Measurements from ENCODE around the gene TBATA. TPM values are rescaled to one million over a fixed set of nuclear protein-coding genes. Genes with fewer than 3 reads are reported as not detected.
A peak's percentile ranks its signal among the peaks of the same experiment; 100 is the strongest.

The TBATA gene, protein sequence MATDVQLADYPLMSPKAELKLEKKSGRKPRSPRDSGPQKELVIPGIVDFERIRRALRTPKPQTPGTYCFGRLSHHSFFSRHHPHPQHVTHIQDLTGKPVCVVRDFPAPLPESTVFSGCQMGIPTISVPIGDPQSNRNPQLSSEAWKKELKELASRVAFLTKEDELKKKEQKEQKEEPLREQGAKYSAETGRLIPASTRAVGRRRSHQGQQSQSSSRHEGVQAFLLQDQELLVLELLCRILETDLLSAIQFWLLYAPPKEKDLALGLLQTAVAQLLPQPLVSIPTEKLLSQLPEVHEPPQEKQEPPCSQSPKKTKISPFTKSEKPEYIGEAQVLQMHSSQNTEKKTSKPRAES
- total RNA-seq, result not detected

DNA sequence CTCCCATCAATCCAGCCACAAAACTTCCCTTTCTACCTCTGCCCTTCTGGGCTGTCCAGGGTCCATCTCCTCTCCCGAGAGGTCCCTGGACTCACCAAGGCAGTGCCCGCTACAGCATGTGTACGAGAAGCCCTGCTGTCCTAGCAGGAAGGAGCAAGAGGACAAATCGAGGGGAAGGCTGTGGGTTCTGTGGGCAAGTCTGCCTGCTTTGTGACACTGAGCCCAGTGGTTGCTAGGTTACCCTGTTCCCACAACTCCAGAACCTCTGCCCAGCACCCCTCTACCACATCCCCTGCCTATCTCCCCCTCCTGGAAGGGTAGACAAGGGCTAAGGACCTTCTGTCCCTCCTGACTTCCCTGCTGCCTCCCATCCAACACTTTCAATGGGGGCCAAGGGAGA, at the start of gene TBATA:
Gene TBATA (minus strand): TSS at position 188 of the 400 bp plus-strand sequence. CDS start 1,998 bp downstream, outside the sequence.
- DNase-seq, result no peak

DNA sequence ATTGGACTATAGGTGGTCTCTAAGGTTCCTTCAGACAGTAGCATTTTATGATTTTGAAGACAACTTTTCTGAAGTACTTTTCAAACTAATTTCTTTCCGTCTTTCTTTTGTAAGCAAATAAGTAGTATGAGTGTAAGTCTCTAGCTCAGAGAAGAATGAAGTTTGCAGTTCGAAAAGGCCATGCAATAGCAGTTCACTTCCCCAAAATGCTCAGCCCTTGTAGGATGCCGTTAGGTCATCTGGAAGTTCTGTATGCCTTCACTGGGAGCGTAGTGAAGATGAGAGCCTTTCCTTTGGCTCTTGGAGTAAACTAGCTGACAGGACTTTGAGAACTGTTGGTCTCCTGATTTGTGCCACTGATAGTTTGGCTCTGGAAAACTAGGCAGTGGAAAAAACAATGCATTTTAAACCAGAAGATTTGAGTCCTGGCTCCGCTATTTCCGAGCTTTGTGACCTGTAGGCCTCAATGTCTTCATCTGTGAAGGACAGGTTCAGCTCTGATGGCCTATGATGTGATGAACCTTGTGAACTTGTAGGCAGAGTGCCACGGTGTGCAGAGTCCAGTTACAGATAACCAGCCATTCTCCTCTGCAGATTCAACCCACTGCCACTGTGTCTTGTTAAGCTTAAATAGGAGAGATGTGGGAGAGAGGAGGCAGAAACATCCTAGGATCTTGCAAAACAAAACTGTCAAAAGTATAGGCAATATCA, 49.4 kb upstream of the TBATA start:
- DNase-seq, result no peak

DNA sequence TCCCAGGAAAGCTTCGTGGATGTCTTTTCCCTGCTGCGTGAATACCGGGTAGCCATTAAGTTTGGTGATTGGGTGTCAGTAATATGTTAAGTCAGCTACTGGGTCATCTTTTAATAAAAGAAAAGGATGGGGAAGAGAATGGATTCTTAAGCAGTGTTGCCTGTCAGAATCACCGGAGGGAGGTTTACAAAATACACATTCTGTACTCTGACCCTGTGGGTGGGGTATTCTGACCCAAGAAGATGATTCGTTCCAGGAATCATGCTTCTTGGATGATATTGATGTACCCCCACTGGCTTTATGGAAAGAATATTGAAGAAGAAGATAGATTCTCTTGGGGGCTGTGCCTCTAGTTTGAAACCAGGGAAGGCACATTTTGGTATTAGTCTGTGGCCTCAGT, 48.8 kb upstream of the TBATA start:
- DNase-seq, result no peak

DNA sequence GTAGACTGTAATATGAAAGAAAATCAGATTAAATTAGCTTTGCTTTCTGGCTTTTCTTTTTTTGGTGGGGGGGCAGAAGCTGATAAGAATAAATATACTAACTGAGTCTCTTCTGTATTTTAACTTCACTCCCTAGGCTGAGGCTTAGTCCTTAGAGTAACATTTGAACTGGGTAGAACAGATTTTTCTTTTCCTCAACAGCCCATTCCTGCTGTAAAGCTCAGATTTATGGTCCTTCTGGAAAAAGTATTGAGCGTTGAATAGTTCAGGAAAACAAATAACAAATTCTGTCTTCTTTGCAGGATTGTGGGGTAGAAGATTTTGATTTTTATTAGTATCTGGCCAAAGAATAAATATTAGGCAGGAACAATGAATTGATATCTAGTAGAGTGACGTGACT, 48.4 kb upstream of the TBATA start:
- DNase-seq, result no peak

DNA sequence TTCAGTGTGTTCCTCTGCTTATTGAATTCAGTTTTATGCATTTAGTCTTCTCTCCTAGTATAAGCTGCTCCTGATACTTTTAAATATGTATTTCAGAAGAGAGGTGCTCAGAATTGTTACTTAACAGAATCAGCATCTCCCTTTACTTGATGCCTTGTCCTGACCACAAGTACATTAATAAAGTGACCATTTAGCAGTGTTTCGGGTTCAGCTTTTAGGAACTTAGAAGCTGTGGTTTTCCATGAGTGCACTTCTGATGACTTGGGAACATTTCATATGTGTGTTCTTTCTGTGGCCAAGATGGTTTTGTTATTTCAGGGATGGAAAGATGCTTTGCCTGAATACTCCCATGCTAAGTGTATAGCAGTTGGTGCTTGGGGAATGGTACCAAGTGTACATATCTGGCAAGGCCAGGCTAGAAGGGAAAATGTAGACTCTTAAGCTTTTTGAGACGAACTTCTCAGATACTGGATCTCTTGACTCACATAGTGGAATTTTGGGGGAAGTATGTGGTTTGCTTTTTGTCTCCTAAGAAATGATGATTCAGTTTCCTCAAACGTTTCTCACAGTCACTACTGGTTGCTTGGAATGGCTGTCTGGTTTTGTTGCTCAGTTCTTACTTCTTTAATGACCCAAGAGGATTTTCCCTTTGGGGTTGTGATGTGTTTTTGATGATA, 47.8 kb upstream of the TBATA start:
- no peak for DNase-seq

DNA sequence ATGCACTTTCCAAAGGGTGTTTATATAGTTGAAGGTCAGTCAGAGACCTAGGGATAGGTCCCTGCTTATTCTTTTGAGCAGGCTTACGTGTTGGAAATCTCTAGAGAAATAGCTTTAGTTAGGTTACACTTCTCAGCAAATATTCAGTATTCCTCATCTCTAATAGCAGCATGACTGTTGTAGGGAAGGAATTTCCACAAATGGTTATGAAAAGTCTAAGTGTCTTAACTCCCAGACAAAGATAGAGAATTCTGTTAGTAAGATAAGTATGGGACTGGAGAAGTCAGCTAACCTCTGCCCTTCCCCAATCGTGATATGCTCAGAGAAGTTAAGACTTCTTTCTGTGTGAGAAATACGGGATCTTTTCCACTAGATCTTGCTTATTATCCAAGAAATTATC, 47.0 kb upstream of the TBATA start:
- DNase-seq, result no peak

DNA sequence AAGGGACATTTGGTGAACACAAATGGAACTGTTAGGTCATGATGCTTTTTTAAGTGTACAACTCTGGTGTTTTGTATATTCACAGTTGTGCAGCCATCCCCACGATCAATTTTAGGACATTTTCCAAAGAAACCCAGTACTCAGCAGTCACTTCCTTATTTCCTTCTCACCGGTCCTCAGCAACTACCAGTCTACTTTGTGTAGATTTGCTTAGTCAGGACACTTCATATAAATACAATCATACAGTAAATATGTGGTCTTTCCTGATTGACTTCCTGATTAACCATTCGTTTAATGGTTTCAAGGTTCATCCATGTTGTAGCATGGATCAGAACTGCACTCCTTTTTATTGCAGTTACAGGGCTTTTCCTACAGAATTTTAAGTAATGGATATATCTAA, 45.0 kb upstream of the TBATA start:
- DNase-seq, result no peak

DNA sequence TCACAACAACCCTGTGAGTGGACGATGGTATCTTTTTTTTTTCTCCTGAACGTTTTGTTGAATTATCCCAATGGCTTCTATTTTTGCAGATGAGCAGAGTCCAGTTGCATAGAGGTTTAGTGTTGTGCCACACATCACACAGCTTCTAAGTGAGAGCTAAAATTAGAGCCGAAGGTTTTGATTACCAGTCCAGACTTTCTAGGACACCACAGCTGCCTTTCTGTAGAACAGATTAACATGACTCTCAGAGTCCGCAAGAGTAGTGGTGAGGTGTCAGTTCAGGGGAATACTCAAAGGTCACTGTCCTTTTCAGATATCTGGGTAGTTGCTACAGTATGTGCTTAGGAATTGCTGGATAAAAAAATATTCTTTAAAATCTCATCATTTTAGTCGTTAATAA, 44.4 kb upstream of the TBATA start:
- DNase-seq, result no peak

DNA sequence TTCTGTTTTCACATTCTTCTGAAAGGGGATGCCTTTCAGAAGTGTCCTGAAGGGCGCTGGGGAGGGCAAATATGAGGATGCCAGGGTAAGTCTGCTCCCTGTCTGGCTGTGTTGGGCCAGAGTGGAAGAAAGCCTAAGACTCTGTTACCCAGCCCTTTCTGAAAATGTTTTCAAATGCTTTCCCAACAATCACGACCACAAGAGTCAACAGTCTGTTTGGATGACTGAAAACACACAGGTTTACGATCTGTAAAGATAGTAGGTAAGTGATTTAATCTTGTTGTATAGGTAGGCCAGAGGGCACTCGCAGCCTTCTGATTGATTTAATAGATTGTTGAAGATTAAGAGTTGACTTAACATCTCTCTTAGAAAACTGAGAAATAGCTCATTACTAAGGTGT, 43.7 kb upstream of the TBATA start:
- no peak for DNase-seq

DNA sequence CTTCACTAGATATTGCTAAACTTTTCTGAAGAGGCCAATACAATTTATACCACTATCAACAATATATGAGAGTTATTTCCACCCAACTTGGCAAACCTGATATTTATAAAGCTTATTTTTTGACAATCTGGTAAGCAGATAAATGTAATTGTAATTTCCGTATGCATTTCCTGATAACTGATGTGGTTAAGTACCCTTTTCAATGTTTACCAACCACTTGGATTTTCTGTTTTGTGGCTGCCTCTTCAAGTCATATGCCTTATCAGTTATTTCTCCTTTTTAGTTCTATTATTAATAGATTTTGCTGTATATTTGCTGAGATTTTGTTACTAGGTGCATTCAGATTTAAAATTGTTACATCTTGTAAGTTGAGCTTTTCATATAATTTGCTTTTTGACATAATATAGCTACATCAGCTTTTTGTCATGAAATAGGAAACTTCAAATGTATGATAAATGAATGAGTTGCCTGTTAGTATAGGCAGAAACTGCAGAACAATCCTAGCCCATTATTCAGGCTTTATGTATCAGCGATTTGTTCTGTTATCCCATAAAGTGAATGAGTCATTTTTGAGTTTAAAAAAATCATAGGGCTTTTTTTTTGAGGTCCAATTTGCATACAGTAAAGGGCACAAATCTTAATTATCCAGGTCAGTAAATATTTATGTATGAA, 42.0 kb upstream of the TBATA start:
- no peak for DNase-seq

DNA sequence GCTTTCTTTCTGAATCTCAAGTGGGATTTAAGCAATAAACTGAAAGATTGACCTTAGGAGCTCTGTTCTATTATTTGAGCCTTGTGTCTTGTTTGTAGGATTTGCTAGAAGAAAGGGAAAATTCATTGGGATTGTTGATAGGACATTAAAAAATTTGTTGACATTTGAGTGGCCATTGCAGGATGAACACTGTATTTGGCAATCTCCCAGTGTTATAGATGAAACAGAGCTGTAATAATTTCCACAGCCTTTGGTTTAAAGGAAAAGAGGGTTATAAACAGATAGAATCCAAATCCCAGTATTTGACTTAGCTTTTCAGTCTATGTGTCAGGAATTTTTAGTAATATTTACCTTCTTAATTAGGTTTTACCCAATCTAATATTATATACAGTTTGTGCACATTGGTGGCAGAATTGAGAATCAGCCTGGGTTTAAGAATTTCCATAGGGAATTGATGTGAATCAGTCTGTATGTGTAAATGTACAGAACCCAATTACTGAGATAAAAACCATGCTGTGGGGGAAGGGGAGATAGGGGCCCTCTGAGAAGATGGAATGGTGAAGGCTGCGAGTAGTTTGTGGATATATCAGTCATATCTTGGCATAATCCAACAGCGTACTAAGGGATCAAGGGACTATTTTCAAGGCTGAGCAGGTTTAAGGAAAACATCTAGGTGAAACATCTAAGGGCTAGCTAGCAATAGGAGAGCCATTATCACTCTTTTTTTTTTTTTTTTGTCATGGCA, 37.1 kb upstream of the TBATA start:
- DNase-seq, result no peak

DNA sequence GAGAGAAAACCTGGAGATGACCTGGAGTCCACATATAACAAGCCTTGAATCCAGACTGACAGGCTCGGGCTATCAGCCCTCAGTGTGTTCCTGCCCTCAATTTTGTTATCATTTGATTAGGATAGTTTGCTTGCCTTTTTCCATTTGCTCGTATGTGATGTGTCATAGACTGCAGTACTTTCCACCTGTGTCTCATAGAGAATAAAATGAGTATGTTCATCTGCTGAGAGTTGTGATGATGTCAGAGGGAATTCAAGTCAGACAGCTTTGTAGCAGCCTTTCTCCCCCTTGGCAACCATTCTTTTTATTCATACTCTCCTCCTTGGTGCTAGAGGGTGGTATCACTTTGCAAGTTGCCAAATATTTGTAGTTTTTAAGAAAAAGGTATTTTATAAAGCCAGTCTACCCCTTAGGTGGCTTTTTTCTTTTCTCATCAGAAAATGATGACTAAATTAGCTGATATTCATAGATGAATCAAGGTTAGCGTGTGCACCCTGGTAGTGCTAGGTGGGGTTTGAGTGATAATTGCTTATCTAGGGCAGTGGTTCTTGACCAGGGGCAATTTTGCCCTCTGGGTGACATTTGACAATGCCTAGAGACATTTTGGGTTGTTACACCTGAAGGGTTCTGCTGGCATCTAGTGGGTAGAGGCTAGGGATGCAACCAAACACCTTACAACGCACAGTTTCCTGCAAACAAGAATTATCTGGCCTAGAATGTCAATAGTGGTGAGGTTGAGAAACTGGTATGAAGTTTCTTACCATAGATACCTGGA, 36.0 kb upstream of the TBATA start:
- no peak for DNase-seq

DNA sequence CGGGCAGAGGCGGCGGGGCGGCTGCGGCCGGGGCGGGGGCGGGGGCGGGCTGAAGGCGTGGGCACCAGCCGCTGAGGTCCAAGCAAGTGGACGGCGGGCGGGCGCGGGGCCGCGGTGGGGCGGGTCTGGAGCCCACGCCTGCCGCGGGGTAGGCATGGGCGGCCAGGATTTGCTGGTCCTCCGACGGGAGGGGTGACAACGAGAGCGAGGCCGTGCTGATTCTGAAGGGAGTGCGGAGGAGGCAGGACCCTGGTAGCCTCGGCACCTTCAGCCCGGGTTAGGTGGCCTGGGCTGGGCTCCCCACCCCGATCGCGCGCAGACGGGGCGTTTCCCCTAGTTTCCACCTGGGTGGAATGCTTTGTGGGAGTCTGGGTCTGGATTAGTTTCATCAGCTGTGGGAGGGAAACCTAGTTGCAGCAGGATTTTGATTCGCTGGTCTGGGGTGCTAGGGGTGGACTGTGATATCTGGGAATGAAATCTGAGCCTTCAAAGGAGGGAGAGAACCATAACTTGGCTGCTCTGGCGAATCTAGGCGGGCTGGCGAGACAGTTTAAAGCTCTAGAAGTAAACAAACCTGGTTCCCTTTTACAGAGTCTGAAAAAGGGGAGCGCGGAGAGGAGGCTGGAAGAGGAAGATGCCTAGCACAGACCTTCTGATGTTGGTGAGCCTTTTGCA, 31.2 kb upstream of the TBATA start:
- DNase-seq, result peak; percentile 90

DNA sequence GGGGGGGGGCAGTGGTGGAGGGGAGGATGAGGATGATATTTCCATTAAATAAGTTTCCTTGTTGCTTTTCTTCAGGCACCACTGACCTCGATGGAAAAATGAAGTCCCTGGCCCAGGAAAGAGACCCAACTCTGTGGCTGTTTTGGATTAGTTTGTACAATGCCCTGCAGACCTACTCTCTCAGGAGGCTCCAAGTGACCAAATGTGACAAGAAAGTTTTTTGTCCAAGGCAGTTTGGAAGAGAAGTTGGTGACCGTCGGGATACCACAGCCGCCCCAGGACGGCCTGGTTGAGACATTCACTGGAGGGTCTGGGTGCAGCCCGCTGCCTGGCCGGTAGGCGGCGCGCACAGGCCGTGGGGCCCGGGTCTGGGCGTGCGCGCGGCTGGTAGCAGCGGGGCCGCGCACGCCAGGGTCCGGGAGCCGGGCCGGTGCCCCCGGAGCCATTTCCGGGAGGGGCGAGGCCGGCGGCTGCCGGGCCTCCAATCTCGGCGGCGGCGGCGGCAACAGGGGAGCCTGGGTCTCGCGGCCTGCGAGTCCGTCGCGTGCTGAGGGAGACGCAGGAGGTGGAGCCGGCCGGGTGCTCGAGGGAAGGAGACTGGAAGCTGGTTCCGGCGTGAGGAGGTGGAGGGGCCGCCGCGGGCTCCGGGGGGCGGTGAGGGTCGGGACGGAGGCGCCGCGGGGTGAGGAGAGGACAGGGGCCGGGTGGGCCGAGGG, 30.5 kb upstream of the TBATA start, which contains the start of gene SGPL1:
Gene SGPL1 (plus strand): TSS at position 445 of the 716 bp plus-strand sequence. CDS start 906 bp downstream, outside the sequence.
- peak; percentile 61 for DNase-seq

DNA sequence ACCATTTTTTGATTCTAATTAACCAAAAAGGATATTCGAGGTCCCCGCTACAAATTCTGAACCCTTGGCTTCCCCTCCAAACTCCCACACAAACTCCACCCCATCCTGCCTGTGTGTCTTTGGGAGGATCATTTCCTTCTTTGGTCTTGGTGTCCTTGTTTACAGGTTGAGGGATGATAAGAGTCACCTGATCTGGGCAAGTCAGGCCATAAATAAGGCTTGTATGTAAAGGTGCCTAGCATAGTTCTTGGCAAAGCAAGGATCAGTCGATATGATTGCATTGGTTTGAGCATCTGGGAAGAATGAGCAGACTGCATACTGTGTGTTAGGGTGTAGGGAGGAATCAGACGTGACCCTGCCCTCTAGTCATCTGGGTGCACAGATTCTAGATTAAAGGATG, 28.9 kb upstream of the TBATA start:
- DNase-seq, result no peak

DNA sequence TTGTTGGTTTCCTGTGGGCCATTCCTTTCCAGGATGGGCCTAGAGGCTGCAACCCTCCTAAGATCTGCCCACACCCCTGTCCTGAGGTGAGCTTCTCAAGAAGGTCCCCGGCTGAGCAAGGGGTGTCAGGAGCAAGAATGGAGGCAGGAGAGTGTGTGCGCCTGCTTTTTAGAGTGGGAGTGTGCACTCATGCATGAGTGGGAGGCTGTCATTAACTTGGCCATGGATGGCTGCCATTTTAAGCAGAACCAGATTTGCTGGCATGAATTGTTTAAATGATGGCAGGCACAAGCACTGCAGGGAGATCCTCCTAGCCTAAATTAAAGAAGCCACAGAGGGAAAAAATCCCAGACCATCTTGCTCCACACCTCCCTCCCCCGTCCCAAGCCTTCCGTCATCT, 27.6 kb upstream of the TBATA start:
- DNase-seq, result peak; percentile 16

DNA sequence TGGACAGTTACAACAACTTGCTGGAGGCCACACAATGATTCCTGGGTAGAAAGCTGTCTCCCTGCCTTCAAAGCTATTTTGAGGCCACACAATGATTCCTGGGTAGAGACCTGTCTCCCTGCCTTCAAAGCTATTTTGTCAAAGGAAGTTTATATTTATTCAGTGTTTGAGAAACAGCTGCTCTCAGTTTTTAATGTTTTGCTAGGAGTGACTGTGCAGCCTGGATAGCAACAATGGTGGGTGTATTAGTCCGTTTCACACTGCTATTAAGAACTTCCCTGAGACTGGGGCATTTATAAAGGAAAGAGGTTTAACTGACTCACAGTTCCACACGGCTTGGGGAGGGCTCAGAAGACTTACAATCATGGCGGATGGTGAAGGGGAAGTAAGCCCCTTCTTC, 26.7 kb upstream of the TBATA start:
- DNase-seq, result no peak

DNA sequence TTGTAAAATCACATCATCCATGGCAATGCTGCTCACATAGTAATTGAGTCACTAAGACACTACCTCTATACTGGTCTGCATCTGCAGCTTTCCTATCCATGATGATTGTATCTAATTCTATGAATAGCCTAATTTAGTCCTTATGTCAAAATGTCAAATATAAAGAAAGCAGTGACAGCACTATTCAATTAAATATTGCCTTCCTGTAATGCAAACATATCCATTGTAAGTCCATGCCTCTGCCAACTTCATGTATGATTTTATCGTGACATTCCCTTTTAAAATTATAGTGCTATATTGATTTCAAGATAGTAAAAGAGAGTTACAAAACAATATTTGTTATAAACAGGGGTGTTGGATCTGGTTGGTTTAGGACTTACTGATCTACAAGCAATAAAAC, 25.8 kb upstream of the TBATA start:
- DNase-seq, result no peak

DNA sequence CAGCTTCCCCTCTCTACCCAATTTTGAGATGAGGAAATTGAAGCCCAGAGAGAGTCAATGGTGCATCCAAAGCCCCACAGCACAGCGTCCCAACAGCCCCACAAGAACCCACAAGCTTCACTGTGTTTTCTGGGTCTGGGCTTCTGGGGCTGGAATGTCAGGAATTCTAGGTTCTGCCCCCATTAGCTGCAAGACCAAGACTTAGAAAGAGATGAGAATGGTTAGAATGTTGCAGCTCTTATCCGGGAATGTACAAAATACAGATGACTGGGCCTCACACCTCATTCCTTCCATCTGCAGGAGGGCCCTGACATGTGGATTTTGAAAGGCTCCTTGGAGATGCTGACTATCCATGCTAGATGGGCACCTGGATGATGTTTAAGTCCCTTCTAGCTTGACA, 24.5 kb upstream of the TBATA start:
- no peak for DNase-seq
